ENCODE results near the gene ZCRB1. TPM values are rescaled to one million over a fixed set of nuclear protein-coding genes. Genes with fewer than 3 reads are reported as not detected.

Gene ZCRB1
- total and polyA plus RNA-seq, 4 donors, result 9.8 to 66.3 (median 16.4) TPM

DNA sequence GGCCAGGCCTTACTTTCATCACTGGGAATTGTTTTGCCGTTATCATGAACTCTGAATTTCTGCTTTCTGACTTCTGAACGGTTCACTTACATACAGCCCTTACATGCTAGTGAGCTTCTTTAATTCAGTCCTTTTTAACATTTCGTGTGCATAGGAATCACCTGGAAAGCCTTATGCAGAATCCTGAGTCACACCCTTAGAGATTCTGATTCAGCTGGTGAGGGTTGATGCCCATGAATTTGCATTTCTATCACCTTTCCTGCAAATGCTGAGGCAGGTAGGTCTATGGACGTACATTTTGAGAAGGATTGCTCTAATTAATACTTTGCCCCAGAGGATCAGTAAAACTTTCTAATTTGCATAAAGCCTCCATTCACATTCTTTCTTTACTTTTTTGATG lies 44.1 kb upstream of the ZCRB1 start:
- no peak overlapping the region for H3K4me3 ChIP-seq (ENCODE audit: low read depth in 1 of 3, low read length in 3 of 3)

DNA sequence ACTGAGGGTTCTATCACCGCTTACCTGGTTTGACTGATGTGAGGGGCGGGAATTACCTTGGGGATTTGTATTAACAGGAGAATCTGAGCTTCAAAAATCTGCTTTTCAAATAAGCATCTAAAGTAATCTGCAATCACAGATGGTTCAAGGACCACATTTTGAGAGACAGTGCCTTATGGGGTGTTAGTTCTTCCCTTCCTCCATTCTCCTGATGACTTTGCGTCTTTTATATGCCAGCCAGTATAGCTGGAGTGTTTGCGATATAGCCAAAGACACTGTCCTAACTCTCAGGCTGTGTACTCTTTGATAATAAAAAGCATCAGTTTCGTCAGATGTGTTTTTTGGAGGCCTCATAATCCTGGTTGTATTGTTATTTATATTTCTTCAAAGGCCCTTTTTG lies 39.6 kb upstream of the ZCRB1 start:
- WGBS, result 98% methylated on average over 5 of the region's 5 CpGs
- TF ChIP-seq YY1 (IDR thresholded peaks at IDR 0.05), result no peak
- no peak for TF ChIP-seq NR2F2 (IDR thresholded peaks at IDR 0.05)
- no peak for TF ChIP-seq RAD21 (IDR thresholded peaks at IDR 0.05)
- TF ChIP-seq HNF4A (conservative IDR thresholded peaks at IDR 0.05), result no peak
- H3K4me3 ChIP-seq (ENCODE audit: low read depth in 1 of 3, low read length in 3 of 3), result no peak overlapping the region
- H3K9me3 ChIP-seq (ENCODE audit: control insufficient read depth in 4 of 4, low read length in 3 of 4), result no peaks in the 10 kb centered on the region
- no peak for DNase-seq (ENCODE audit: low spot score)
- peaks cover 0 to 7% (median 0%) of the 10 kb centered on the region in 4 donors for H3K36me3 ChIP-seq (ENCODE audit: control insufficient read depth in 4 of 4, insufficient read depth in 3 of 4, low read depth in 1 of 4, low read length in 3 of 4)
- H3K27me3 ChIP-seq (ENCODE audit: control insufficient read depth in 4 of 4, insufficient read depth in 4 of 4, low read length in 3 of 4), result no peaks in the 10 kb centered on the region
- H3K27ac ChIP-seq (ENCODE audit: low read depth in 1 of 2, low read length in 2 of 2), result no peak overlapping the region
- H3K9ac ChIP-seq (ENCODE audit: low read depth in 1 of 2, low read length in 2 of 2), result no peak overlapping the region
- H3K4me1 ChIP-seq (ENCODE audit: control insufficient read depth in 4 of 4, insufficient read depth in 4 of 4, low read length in 3 of 4), result no peaks in the 10 kb centered on the region

More for the DNA sequence above, 44.1 kb upstream of the ZCRB1 start:
- WGBS, result 85% methylated on average over 4 of the region's 4 CpGs
- Histone ChIP-seq H3K36me3 (ENCODE audit: control insufficient read depth in 4 of 4, insufficient read depth in 3 of 4, low read depth in 1 of 4, low read length in 3 of 4) (peaks cover 0 to 3% (median 1%) of the 10 kb centered on the region in 4 donors), H3K9me3 (ENCODE audit: control insufficient read depth in 4 of 4, low read length in 3 of 4) (no peaks in the 10 kb centered on the region), H3K9ac (ENCODE audit: low read depth in 1 of 2, low read length in 2 of 2) (no peak overlapping the region), H3K27ac (ENCODE audit: low read depth in 1 of 2, low read length in 2 of 2) (no peak overlapping the region), H3K4me1 (ENCODE audit: control insufficient read depth in 4 of 4, insufficient read depth in 4 of 4, low read length in 3 of 4) (no peaks in the 10 kb centered on the region), H3K27me3 (ENCODE audit: control insufficient read depth in 4 of 4, insufficient read depth in 4 of 4, low read length in 3 of 4) (no peaks in the 10 kb centered on the region)
- TF ChIP-seq, protein P1, sequence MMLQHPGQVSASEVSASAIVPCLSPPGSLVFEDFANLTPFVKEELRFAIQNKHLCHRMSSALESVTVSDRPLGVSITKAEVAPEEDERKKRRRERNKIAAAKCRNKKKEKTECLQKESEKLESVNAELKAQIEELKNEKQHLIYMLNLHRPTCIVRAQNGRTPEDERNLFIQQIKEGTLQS (IDR thresholded peaks at IDR 0.05), result no peak
- no peak for DNase-seq (ENCODE audit: low spot score)

DNA sequence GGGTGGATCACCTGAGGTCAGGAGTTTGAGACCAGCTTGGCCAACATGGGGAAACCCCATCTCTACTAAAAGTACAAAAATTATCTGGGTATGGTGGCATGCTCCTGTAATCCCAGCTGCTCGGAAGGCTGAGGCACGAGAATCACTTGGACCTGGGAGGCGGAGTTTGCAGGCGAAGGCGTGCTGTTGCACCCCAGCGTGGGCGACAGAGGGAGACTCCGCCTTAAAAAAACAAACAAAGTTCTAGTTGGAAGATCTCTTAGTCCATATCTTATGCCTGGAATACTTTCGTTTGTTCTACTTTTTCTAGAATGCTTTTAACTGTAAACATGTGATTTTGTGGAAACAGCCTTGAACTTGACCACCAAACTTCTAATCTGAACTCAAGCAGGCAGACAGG lies 38.8 kb upstream of the ZCRB1 start:
- Histone ChIP-seq H3K9ac (ENCODE audit: low read depth in 1 of 2, low read length in 2 of 2) (no peak overlapping the region), H3K36me3 (ENCODE audit: control insufficient read depth in 4 of 4, insufficient read depth in 3 of 4, low read depth in 1 of 4, low read length in 3 of 4) (peaks cover 0 to 4% (median 0%) of the 10 kb centered on the region in 4 donors), H3K9me3 (ENCODE audit: control insufficient read depth in 4 of 4, low read length in 3 of 4) (no peaks in the 10 kb centered on the region), H3K4me3 (ENCODE audit: low read depth in 1 of 3, low read length in 3 of 3) (no peak overlapping the region), H3K27me3 (ENCODE audit: control insufficient read depth in 4 of 4, insufficient read depth in 4 of 4, low read length in 3 of 4) (no peaks in the 10 kb centered on the region), H3K27ac (ENCODE audit: low read depth in 1 of 2, low read length in 2 of 2) (no peak overlapping the region), H3K4me1 (ENCODE audit: control insufficient read depth in 4 of 4, insufficient read depth in 4 of 4, low read length in 3 of 4) (no peaks in the 10 kb centered on the region)
- DNase-seq (ENCODE audit: low spot score), result no peak
- 79% methylated on average over 9 of the region's 9 CpGs for WGBS
- TF ChIP-seq FOXA2 (IDR thresholded peaks at IDR 0.05) (no peak), JUND (IDR thresholded peaks at IDR 0.05) (no peak), FOXA1 (IDR thresholded peaks at IDR 0.05) (no peak)
- TF ChIP-seq, protein P1 (IDR thresholded peaks at IDR 0.05), result no peak
- TF ChIP-seq, protein P2, sequence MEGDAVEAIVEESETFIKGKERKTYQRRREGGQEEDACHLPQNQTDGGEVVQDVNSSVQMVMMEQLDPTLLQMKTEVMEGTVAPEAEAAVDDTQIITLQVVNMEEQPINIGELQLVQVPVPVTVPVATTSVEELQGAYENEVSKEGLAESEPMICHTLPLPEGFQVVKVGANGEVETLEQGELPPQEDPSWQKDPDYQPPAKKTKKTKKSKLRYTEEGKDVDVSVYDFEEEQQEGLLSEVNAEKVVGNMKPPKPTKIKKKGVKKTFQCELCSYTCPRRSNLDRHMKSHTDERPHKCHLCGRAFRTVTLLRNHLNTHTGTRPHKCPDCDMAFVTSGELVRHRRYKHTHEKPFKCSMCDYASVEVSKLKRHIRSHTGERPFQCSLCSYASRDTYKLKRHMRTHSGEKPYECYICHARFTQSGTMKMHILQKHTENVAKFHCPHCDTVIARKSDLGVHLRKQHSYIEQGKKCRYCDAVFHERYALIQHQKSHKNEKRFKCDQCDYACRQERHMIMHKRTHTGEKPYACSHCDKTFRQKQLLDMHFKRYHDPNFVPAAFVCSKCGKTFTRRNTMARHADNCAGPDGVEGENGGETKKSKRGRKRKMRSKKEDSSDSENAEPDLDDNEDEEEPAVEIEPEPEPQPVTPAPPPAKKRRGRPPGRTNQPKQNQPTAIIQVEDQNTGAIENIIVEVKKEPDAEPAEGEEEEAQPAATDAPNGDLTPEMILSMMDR (IDR thresholded peaks at IDR 0.05; ENCODE audit: low read depth, low read length, missing input control), result no peak

DNA sequence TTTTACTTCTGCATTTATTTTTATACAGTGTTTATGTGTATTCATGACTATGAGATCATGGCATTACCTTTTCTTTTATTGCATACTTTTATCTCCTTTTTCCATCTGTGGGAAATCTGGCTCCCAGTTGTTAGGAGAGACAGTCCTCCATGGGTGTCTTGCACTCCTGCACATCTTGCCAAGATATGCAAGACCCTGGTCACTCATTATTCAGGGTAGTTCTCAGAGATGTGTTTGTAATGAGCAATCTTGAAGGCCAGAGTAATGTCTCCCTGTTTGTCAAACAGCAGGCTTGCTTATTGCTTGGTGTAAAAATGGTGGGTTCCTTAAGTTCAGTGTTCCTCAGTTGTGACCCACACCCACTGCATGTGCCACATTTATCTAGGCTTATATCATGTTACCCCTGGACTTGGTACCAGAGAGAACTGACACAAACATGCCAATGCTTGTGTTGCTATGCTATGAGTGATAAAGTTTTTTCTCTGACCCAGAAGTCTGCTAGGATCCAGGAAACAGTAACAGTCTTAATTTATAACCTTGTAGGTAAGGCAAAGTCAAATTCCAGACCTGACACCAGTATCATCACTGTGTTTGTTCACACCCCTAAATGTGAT lies 36.9 kb upstream of the ZCRB1 start:
- H3K27ac ChIP-seq (ENCODE audit: low read depth in 1 of 2, low read length in 2 of 2), result no peak overlapping the region
- H3K4me1 ChIP-seq (ENCODE audit: control insufficient read depth in 4 of 4, insufficient read depth in 4 of 4, low read length in 3 of 4), result no peaks in the 10 kb centered on the region
- H3K9me3 ChIP-seq (ENCODE audit: control insufficient read depth in 4 of 4, low read length in 3 of 4), result no peaks in the 10 kb centered on the region
- peaks cover 0 to 4% (median 0%) of the 10 kb centered on the region in 4 donors for H3K36me3 ChIP-seq (ENCODE audit: control insufficient read depth in 4 of 4, insufficient read depth in 3 of 4, low read depth in 1 of 4, low read length in 3 of 4)
- H3K9ac ChIP-seq (ENCODE audit: low read depth in 1 of 2, low read length in 2 of 2), result no peak overlapping the region
- no peak overlapping the region for H3K4me3 ChIP-seq (ENCODE audit: low read depth in 1 of 3, low read length in 3 of 3)
- no peak for DNase-seq (ENCODE audit: low spot score)
- no peak for TF ChIP-seq RAD21 (IDR thresholded peaks at IDR 0.05)
- TF ChIP-seq FOXA1 (IDR thresholded peaks at IDR 0.05), result no peak
- TF ChIP-seq FOXA2 (IDR thresholded peaks at IDR 0.05), result no peak
- TF ChIP-seq, protein P2 (IDR thresholded peaks at IDR 0.05; ENCODE audit: low read depth, low read length, missing input control), result no peak
- TF ChIP-seq NR2F2 (IDR thresholded peaks at IDR 0.05), result no peak
- no peak for TF ChIP-seq TAF1 (conservative IDR thresholded peaks at IDR 0.05)
- TF ChIP-seq GABPA (IDR thresholded peaks at IDR 0.05 in 1 of 2, conservative IDR thresholded peaks at IDR 0.05 in 1 of 2), result no peak
- TF ChIP-seq SP1 (IDR thresholded peaks at IDR 0.05), result no peak
- TF ChIP-seq, protein P3, sequence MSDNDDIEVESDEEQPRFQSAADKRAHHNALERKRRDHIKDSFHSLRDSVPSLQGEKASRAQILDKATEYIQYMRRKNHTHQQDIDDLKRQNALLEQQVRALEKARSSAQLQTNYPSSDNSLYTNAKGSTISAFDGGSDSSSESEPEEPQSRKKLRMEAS (IDR thresholded peaks at IDR 0.05), result no peak
- no peaks in the 10 kb centered on the region for H3K27me3 ChIP-seq (ENCODE audit: control insufficient read depth in 4 of 4, insufficient read depth in 4 of 4, low read length in 3 of 4)
